GM19438 (cell line): ENCODE measurements around the gene SEC14L5.
"Not testable (repeated sequence)": the region's sequence is repeated elsewhere in the genome, so short reads cannot be mapped to it uniquely, and the experiment has no call there.

Experiments
- ATAC-seq: cut with Tn5 transposase; IDR thresholded peaks from one replicate; pipeline ENCODE4 v1.9.1; 2021; ENCODE audit warnings: low read depth; ENCODE audit not compliant: unreplicated experiment

The SEC14L5 gene

GRCh38 chr16:4948903-4949766 lies 9.0 kb upstream of the SEC14L5 start:
- no peak for ATAC-seq

DNA sequence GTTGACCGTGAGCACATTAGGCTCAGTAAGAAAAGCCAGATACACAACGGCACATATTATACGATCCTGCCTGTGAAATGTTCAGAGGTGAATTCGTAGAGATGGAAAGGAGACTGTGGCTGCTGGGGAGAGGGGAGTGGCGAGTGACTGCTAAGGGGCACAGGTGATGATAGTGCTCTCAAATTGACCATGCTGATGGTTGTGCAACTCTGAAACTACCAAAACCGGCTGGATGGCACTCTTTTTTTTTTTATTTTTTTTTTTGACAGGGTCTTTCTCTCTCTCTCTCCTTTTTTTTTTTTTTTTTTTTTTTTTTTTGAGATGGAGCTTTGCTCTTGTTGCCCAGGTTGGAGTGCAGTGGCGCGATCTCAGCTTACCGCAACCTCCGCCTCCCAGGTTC lies 8.1 kb upstream of the SEC14L5 start:
- ATAC-seq = no peak

DNA sequence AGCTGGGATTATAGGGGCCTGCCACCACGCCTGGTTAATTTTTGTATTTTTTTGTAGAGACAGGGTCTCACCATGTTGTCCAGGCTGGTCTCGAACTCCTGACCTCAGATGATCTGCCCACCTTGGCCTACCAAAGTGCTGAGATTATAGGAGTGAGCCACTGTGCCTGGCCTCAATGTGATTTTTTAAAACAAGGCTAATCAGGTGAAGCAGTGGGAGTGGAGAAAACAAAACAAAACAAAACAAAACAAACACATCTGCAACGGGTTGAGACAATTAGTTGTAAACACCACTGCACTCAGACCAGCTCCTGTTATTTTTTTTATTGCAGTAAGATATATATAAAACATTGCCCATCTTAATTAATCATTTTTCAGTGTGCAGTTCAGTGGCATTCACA lies 6.5 kb upstream of the SEC14L5 start:
- ATAC-seq = not testable (repeated sequence)

- ATAC-seq = no peak
Measured at GRCh38 chr16:4954714-4955113, 3.4 kb upstream of the SEC14L5 start.

GRCh38 chr16:4957420-4957719 lies 760 bp upstream of the SEC14L5 start:
- ATAC-seq = no peak

DNA sequence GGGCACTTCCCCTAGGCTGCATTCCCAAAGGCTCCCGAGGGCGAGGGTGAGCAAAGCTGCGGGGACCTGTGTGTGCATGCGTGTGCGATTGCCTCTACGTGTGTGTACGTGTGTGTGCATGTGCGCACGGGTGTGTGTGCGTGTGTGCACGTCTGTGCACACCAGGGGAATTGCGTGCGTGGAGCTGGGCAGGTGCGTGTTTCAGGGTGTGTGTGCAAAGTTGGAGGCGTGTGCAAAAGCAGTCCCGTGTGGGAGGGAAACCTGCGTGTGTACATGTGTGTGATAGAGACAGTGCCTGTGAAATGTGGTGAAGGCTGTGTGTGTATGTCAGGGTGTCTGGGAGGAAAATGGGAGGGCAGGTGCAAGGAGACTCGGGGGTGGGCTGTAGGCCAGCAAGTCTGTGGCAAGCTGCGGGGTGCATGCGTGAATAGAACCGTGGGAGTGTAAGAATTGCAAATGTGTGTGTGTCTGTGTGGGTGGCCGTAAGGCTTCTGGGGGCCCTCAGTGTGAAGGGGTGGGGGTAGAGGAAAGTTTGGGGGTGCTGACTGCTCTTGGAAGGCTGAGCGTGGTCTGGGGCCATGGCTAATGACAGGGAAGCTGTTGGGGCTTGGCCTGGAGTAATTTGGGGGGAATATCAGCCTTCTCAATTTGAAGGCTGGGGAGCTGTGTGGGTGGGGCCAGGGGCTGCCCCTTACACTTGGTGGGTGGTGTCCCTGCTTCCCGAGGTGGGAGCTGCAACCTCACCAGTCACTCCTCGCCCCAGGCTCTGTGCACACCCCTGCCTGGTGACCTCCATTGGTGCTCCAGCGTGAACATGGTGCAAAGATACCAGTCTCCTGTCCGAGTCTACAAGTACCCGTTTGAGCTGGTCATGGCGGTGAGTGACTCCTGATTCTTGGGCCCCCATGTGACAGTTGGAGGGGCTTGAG lies 644 bp downstream of the SEC14L5 start:
- ATAC-seq = no peak

- no peak for ATAC-seq
Measured at GRCh38 chr16:4960579-4960978, 2.4 kb downstream of the SEC14L5 start.

GRCh38 chr16:4962716-4963115 lies 4.6 kb downstream of the SEC14L5 start:
- ATAC-seq = no peak

DNA sequence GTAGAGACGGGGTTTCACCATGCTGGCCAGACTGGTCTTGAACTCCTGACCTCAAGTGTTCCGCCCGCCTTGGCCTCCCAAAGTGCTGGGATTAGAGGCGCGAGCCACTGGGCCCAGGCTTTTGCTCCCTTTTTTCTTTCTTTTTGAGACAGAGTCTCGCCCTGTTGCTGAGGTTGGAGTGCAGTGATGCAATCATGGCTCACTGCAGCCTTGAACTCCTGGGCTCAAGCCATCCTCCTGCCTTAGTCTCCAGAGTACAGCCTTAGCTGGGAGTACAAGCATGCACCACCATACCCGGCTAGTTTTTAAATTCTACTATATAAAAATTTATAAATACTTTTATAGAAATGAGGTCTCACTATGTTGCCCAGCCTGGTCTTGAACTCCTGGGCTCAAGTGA lies 5.4 kb downstream of the SEC14L5 start:
- ATAC-seq = not testable (repeated sequence)

DNA sequence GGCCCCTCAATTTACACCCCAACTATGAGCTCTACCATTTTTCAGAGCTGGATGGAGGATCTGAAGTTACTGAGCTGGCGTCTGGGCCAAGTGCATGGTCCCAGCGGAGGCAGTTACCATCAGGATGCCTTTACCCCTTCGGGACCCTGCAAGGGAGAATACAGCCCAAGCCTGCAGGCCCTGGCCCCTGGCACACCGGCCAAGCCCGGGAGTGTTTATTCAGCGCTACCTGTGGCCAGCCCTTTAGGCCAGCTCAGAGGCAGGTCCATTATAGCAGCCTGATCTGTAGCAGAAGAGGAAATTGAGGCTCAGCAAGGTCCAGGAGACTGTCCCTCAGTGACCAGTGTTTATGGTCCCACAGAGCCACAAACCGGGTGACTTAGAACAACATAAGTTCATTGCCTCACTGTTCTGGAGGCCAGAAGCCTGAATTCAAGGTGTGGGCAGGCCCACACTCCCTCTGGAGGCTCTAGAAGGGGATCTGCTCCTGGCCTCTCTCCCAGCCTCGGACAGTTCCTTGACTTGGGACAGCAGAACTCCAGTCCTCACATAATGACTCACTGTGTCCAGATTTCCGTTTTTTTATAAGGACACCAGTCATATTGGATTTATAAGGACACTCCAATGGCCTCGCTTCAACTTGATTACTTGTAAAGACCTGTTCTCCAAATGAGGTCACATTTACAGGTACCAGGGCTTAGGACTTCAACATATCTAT lies 8.8 kb downstream of the SEC14L5 start:
- ATAC-seq = no peak

DNA sequence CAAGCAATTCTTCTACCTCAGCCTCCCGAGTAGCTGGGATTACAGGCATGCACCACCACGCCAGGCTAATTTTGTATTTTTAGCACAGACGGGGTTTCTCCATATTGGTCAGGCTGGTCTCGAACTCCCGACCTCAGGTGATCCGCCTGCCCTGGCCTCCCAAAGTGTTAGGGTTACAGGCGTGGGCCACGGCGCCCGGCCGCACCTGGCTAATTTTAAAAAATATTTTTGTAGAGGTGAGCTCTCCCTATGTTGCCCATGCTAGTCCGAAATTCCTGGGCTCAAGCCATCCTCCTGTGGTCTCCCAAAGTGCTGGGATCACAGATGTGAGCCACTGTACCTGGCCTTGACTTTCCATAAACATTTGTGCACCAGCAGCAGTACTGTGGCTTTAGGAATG lies 10.1 kb downstream of the SEC14L5 start:
- not testable (repeated sequence) for ATAC-seq

DNA sequence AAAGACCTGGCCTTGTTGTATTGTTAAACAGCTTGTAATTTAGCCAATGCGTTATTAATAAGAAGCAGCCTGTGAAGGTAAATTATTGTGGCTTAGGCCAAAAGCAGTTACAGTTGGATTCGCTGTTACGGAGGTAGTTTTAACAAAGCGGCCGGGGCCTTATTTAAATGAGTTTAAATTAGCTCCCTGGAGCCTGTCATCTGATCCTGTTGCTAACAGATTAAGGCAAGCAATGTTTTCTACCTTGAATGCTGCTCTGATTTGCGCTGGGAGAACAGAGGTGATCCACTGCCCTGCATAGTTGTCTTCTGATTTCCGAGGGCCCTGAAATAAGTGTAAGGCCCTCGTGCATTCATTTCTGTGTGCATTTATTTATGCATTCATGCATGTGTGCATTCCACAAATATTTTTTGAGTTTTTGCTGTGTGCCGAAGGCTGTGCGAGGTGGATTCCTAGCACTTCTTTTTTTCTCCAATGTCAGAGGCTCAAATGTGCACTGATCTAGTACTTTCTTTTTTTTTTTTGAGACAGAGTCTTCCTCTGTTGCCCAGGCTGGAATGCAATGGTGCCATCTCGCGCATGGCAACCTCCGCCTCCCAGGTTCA lies 10.9 kb downstream of the SEC14L5 start:
- no peak for ATAC-seq

DNA sequence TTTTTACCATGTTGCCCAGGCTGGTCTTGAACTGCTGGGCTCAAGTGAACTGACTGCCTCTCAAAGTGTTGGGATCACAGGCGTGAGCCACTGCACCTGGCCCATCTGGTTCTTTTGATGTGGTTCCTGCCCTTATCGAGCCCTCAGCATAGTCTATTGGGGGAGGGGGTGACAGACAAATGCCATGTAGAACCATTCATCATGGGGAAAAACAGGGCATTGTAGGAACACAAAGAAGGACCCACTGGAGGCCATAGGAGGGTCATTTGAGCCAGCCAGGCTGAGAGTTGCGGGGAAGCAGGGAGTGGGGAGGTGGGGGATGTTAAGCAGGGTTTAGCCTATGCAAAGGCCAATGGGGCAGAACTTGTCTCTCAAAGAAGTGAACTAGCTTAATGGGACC lies 11.9 kb downstream of the SEC14L5 start:
- ATAC-seq = no peak

DNA sequence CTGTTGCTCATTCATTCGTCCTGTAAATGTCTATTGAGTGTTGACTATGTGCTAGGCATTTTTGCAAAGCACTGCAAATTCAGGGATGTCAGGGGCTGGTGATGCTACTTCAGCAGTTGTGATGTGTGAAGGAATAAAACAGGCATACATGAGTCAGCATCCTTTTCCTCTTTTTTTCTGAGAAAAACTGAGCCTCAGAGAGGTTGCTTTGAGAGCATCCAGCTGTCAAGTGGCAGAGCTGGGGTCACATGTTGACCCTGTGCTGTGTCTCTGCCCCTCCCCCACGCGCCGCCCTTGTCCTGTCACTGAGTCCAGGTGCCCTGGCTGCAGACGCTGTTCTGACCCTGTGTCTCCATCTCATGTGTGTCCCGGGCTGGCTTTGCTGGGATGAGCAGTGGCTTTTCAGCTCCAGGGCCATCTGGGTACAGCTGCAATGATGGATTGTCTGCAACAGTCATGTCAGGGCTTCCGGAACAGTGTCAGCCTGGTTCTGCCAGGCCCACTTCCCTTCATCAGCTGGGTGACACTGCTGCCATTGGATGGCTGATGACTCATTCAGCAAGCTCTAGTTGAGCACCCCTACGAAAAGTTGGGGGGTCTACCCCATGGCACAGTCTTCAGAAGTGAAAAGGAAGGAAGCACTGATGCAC lies 14.9 kb downstream of the SEC14L5 start:
- no peak for ATAC-seq

DNA sequence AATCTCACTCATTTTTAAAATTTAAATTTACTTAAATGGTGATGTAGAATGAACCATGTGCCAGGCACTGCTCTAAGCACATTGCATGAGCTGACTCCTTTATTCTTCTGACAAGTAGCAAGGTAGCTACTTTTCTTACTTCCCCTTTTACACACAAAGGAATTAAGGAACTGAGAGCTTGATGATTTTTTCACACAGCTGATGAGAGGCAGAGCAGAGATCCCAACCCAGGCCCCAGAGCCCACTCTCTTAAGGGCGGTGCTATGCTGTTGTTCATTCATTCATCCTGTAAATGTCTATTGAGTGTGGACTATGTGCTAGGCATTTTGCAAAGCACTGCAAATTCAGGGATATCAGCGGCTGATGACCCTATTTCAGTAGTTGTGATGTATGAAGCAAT lies 17.9 kb downstream of the SEC14L5 start:
- ATAC-seq = peak; percentile 81

GRCh38 chr16:4976611-4977145 lies 18.5 kb downstream of the SEC14L5 start:
- no peak for ATAC-seq

DNA sequence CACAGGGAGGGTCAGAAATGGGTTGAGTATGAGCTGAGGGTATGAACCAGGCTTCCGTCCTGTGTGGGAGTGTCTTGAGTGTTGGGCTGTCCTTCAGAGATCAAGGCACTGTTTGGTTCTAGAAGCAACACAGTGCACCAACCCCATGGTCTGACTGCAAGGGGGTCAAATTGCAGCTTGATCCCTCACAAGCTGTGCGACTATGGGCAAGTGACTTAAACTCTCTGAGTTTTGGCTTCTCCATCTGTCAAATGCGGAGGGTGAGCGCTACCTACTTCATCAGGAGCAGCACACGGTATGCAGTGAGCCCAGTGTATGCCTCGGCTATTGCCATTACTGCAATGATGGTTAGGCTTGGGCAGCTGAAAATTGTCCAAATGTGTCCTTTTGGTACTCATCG lies 21.0 kb downstream of the SEC14L5 start:
- no peak for ATAC-seq

- ATAC-seq = no peak
Measured at GRCh38 chr16:4979736-4980660, 21.9 kb downstream of the SEC14L5 start.

- ATAC-seq = no peak
Measured at GRCh38 chr16:4980691-4981090, 22.6 kb downstream of the SEC14L5 start.
